AG04449 (cell line): ENCODE measurements around the gene KPNA2.

Source experiments
- CTCF ChIA-PET: fragments of 350-600 bp; formaldehyde crosslinking; extraction: SDS; loops from one replicate; lab custom pipeline; 2021; ENCODE audit warnings: antibody characterized with exemption; lab: Yijun Ruan, JAX
- POLR2A ChIA-PET: fragments of 400-600, 350-600 bp; formaldehyde crosslinking; extraction: SDS; loops from one replicate; lab custom pipeline; 2020; ENCODE audit warnings: antibody characterized with exemption, inconsistent platforms; lab: Yijun Ruan, JAX
- DNase-seq: peaks from one replicate; pipeline ENCODE4 v3.0.0-alpha.2; 2010; ENCODE audit warnings: low read depth, low spot score
- H3K4me3 ChIP-seq: 2 replicates; pipeline ENCODE4 v1.5.1; 2011; ENCODE audit warnings: low read depth, mild to moderate bottlenecking, control low read depth, low read length
- CTCF ChIP-seq: IDR thresholded peaks from one replicate; pipeline ENCODE4 v1.5.1; 2011; ENCODE audit warnings: mild to moderate bottlenecking, moderate library complexity, low read length, control low read depth, inconsistent platforms; ENCODE audit not compliant: insufficient read depth; ENCODE audit errors: missing control alignments

The KPNA2 gene

GRCh38 chr17:68035523-68036303 is at the start of gene KPNA2:
KPNA2 (plus strand) TSS chr17:68035735; CDS start chr17:68037133, 1,398 bp downstream.
- POLR2A ChIA-PET: interaction anchor here (0.6 to 1.1 kb wide), 3 partner anchors 16 to 18 kb away, joined by 3 to 8 read pairs (median 5); no protein-coding TSS in a partner anchor

GRCh38 chr17:67990909-67991308 is 44.6 kb upstream of the KPNA2 start:
- ChIA-PET POLR2A (no interaction called here), CTCF (no interaction called here)
- no peak overlapping the region for H3K4me3 ChIP-seq
- TF ChIP-seq CTCF: no peak
- no peak for DNase-seq

More at GRCh38 chr17:68035523-68036303, at the start of gene KPNA2:
- peak; percentile 90 for DNase-seq
- CTCF ChIA-PET: interaction anchor here (1.3 to 1.5 kb wide), 3 partner anchors 10 to 137 kb away, joined by 3 to 6 read pairs (median 3); no protein-coding TSS in a partner anchor
- peak within 1 kb of the TSS; percentile 96 for H3K4me3 ChIP-seq
- no peak for TF ChIP-seq CTCF

- ChIA-PET CTCF (interaction anchor here (0.8 kb wide), 1 partner anchor 10 kb away, joined by 3 read pairs; no protein-coding TSS in a partner anchor), POLR2A (interaction anchor here (0.6 to 1.1 kb wide), 2 partner anchors 9 to 27 kb away, joined by 3 to 8 read pairs; no protein-coding TSS in a partner anchor)
- DNase-seq: no peak
These were observed 42.9 kb upstream of the KPNA2 start for GRCh38 chr17:67992548-67993152.

GRCh38 chr17:67993153-67993997 is 42.2 kb upstream of the KPNA2 start:
- no peak for DNase-seq
- TF ChIP-seq CTCF: peak; percentile 2
- CTCF ChIA-PET: interaction anchor here (0.8 to 2.0 kb wide), 5 partner anchors 8 to 474 kb away, joined by 3 to 10 read pairs (median 3); no protein-coding TSS in a partner anchor
- H3K4me3 ChIP-seq: peak overlapping the region; percentile 75
- POLR2A ChIA-PET: interaction anchor here (0.6 to 1.6 kb wide), 4 partner anchors 10 to 463 kb away, joined by 3 to 8 read pairs (median 4); no protein-coding TSS in a partner anchor

More at GRCh38 chr17:67992548-67993152, 42.9 kb upstream of the KPNA2 start:
- peak overlapping the region; percentile 72 for H3K4me3 ChIP-seq
- no peak for TF ChIP-seq CTCF

GRCh38 chr17:67993998-67994361 is 41.6 kb upstream of the KPNA2 start:
- no peak for TF ChIP-seq CTCF
- ChIA-PET POLR2A (interaction anchor here (0.8 to 1.6 kb wide), 2 partner anchors 26 to 462 kb away, joined by 3 to 5 read pairs; no protein-coding TSS in a partner anchor), CTCF (interaction anchor here (0.7 to 2.0 kb wide), 7 partner anchors 8 to 473 kb away, joined by 3 to 10 read pairs (median 3); no protein-coding TSS in a partner anchor)
- H3K4me3 ChIP-seq: peak overlapping the region; percentile 75
- no peak for DNase-seq
